CD4-positive, alpha-beta T cell treated with Interleukin-10 for 1 hour (primary cell): ENCODE data around the gene AP3B1.

Experiments used
- DNase-seq: peaks from one replicate; pipeline ENCODE4 v3.0.0-alpha.2; 2020

AP3B1 gene

GRCh38 chr5:77996943-77997342 is 297.6 kb downstream of the AP3B1 start:
- DNase-seq: no peak

GRCh38 chr5:77995793-77996409 is 298.6 kb downstream of the AP3B1 start:
- no peak for DNase-seq

GRCh38 chr5:77994943-77995342 is 299.6 kb downstream of the AP3B1 start:
- DNase-seq: no peak

DNA sequence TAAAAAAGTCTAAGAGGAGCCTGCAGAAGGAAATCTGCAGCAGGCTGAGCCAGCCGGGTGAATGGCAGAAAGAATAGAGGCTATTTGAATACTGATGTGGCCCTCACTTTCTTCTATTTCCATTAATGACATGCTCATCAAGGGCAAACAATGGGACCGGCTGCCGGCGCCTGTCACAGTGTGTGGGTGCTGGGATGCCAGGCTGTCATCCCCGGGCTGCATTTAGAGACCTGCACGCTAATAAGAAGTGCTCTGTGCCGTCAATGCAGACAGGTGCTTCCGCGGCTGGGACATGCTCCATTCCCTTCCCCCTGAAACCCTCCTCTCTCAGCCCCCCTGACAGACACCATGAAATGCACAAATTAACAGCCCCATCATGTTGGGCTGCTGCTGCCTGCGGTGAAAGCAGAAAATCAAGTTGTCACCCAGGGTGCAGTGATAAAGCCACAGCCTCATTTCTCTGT is 300.6 kb downstream of the AP3B1 start:
- no peak for DNase-seq

DNA sequence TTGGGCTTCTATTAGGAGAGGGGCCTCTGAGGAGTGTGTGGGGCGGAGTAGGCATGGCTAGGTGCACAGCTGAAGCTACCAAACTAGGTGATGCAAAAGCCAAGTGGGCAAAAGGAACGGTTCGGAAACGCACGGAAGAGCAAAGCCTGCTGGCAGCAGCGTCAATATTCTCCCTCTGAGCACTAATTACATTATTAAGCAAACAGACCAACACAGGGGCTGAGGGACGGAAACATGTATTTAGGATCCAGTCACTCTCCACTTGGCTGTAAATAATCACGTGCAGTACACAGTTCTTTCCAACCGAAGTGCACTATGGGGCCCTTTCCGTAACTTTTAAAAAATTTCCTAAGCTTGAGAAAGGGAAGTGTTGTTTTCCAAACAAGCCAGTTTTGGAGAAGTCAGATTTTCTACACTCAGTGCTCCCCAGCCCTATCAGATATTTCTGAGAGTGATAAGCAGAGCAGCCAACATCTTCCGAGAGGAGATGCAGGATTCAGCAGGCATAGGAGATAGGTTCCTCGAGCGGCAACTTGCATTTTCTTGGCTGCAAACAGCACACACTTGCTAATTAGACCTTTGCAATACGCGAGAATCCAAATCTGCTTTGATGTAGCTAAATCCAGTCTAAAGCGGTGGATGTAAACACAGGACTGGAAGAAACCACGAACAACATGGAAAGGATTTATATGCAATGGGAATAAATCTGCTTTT is 301.2 kb downstream of the AP3B1 start:
- DNase-seq: no peak

DNA sequence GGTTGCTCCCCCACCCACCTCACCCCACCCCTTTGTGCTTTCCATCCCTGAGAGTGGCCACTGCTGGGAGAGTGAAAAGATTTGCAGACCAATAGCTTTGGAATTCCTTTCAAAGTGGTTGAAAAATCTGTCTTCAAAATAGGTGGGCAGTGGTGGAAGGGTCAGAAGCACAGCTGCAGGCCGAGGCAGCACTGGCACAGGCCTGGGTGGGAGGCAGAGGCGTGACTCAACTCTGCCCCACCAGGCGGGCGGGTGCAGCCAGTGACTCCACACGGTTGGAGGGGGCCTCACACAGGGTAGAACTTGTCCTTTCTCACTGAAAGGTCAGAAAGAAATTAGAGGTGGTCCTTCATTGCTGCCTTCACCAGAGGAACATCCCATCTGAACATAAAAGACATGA is 303.4 kb downstream of the AP3B1 start:
- DNase-seq: no peak

DNA sequence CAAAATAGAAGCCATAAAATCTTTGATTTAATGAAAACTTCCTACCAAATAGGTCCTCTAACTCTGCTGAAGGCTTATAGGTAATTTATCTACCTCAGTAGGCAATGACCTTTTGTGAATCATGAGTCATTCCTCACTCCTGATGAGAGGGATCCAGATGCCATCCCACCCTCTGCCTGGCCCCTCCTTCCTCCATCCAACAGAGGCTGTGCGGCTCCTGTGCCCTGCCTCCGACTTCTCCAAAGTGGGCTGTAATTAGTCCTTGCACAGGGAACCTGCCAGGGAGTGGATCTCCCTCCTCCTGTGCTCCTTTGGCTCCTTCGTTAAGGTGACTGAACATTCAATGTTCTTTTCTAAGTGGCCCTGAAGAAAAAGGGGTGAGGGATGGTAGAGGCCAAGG is 304.5 kb downstream of the AP3B1 start:
- no peak for DNase-seq

- DNase-seq: no peak
Measured at GRCh38 chr5:77987988-77988387, 306.5 kb downstream of the AP3B1 start.

GRCh38 chr5:77987331-77987730 is 307.2 kb downstream of the AP3B1 start:
- no peak for DNase-seq

- DNase-seq: no peak
Measured at GRCh38 chr5:77986261-77986660, 308.2 kb downstream of the AP3B1 start.

DNA sequence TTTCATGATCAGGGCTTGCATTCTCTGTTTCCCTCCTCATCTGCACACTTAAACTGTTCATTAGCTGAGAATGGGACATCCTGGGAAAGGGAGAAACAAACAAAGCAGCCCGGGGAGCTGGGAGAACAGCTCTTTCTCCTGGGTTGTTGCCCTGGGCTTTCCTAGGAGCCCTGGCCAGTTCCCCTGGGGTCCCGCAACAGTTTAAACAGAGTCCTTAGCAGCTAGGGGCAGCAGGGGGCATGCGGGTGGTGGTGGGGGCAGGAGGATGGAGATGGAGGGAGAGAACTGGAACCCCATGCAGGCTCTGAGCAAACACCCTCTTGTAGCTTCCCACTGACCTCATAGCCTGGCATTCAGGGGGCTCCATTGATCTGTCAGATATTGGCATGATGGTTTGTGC is 309.3 kb downstream of the AP3B1 start:
- no peak for DNase-seq

DNA sequence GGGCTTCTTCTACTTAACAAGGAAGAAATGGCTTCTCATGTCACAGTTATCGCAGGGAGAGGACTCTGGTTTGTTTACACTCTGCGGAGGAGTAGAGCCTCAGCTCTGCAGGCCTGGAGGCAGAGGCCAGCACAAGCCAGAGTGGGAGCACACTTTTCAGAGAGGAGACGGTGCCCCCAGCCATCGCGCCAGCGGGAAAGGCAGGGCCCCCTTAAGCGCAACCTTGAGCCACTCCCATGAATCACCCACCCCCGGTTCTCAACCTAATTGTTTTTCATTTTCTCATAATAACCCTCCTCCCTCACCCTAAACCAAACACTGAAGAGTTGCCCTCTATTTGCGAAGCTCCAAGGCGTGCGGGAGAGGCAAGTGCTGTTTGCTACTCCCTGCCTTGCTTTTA is 309.9 kb downstream of the AP3B1 start:
- DNase-seq: no peak

DNA sequence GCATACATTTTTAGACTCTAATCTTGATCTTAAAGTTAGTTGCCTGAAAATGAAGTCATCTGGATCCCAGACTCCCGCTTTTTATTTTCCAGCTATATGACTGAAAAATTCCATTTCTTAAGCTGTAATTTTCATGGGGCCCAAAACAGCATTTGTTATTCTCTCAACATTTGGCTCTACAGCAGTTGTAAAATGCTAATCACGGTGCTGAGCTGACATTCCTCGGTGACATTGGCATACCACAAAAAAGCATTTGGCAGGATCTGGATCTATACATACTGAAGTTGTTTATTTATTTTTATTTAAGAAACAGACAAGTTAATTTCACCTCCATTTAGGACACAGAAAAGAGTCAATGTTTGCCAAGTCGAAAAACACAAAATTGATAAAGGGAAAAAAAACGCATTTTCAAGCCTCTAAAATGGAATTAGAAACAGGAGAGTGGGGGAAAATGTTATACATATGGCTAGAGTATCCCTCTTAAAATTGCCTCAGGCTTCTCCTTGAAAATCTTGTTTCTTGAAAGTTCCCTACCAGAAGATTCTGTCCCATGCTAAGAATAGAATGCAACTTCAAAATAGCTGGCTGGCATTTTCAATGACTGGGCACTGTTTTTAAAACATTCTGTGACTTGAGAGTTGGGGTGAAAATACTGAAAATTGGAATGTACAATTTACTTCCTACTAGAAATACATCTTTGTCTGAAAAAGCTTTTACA is 310.9 kb downstream of the AP3B1 start:
- no peak for DNase-seq

DNA sequence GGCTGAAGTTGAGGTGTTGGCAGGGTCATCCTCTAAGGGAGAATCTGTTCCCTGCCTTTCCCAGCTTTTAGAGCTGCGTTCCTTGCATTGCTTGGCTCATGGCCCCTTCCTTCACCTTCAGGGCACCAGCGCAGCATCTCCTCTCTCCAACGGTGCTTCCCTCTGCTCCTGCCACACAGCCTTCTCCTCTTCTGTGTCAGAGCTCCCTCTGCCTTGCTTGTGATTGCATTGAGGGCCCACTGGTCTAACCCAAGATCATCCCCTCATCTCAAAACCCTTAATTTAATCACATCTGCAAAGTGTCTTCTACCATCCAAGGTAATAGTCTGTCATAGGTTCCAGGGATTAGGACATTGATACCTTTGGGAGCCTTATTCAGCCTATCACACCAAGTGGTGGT is 312.7 kb downstream of the AP3B1 start:
- no peak for DNase-seq

GRCh38 chr5:77974576-77974975 is 319.9 kb downstream of the AP3B1 start:
- no peak for DNase-seq

DNA sequence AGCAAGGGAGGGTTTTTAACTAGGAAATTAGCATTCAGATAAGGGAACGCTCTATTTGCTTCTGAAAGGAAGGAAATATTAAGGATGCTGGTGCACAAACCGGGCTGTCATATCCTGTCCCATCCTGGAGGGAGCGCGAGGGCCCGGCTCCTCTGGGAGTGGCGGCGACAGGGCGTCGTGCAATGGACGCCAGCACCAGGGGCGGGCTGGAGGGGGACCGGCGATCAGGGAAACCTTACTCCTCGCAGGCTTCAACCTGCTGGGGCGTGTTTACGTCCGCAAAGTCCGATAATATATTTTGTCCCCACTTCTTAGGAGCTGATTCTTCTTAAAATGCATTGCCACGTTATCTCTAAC is 321.3 kb downstream of the AP3B1 start:
- no peak for DNase-seq

DNA sequence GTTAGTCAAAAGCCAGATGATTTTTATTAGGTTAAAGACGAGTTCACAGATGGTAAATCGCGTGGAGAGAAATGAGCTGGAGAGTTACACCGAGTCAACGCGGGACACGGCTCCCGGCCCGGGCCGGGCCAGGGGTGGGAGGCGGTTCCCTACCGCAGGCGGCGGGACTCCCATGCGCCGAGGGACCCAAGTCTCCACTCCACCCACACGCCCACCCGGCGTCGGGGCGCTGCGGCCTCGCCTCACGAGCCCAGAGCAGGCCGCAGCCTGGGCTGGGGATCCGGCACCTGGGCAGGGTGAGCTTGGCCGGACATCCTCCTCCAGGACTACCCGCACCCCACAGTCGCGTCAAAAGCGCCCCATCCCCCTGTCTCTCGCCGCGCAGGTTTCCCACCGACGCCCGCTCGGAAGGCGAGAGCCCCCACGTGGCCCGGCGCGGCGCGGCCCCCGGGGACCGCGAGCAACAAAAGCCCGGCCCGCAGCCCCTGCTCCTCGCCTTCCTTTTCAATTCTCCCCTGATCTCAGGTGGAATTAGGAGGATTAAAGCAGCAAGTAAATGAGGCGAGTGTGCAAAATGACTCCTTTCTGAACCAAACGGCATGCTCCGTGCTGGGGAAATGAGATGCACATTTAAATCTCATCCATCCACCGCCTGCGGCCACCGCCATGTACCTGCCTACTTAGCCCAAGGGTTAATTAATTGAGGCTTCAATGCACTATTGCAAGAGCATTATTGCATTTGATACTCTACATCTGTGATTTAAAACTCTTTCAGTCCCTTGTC is 321.8 kb downstream of the AP3B1 start:
- DNase-seq: no peak

GRCh38 chr5:77971776-77972468 is 322.6 kb downstream of the AP3B1 start:
- DNase-seq: no peak

- no peak for DNase-seq
Measured at GRCh38 chr5:77970891-77971290, 323.6 kb downstream of the AP3B1 start.

GRCh38 chr5:77963795-77964194 is 330.7 kb downstream of the AP3B1 start:
- no peak for DNase-seq

DNA sequence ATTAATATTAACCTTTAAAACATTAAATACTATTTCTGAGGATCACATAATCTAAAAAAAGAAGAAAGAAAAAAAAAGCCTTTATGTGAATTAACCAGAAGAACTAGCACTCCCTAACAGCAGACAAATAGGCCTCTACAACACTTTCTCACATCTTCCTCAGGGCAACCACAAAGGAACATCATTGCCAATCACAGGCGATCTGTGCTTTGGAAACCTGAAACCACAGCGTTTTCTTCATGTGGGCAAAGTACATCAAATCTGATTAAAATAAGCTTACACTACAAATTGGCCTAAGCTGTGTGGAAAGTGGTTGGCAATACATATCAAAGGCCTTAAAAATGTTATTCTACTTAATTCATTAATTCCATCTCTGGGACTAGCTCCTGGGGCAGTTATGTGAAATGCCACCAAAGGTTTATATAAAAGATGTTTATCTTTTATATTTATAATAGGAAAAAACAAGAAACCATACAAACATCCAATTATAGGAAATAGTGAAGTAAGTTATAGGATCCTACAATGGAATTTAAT is 333.6 kb downstream of the AP3B1 start:
- DNase-seq: peak; percentile 22

- no peak for DNase-seq
Measured at GRCh38 chr5:77960305-77960704, 334.2 kb downstream of the AP3B1 start.
